Muscle of leg (tissue), 11 donors: Measurements from ENCODE around the gene GRIN2A. TPM values are rescaled to one million over a fixed set of nuclear protein-coding genes. Genes with fewer than 3 reads are reported as not detected.

Source experiments
- DNase-seq: peaks from one replicate; pipeline ENCODE4 v3.0.0; 2013
- H3K27ac ChIP-seq: one replicate; pipeline ENCODE4 v1.5.1; 2013; ENCODE audit warnings: mild to moderate bottlenecking, low read length, control low read depth
- H3K27me3 ChIP-seq: one replicate; pipeline ENCODE4 v1.6.1; 2013; ENCODE audit warnings: low read length; ENCODE audit not compliant: control insufficient read depth, insufficient read depth
- H3K36me3 ChIP-seq: one replicate; pipeline ENCODE4 v1.6.1; 2013; ENCODE audit warnings: low read length; ENCODE audit not compliant: control insufficient read depth, insufficient read depth
- H3K4me1 ChIP-seq: one replicate; pipeline ENCODE4 v1.6.1; 2013; ENCODE audit warnings: low read length; ENCODE audit not compliant: control insufficient read depth, insufficient read depth
- H3K4me3 ChIP-seq: one replicate; pipeline ENCODE4 v1.5.1; 2013; ENCODE audit warnings: low read length, control low read depth
- H3K9me3 ChIP-seq: replicated peaks from 2 replicates; pipeline ENCODE4 v1.6.1; 2013; ENCODE audit warnings: low read depth, low read length; ENCODE audit not compliant: control insufficient read depth
- WGBS: methylation state at CpG from one replicate; pipeline ENCODE4 v1.1.5; 2013; ENCODE audit warnings: missing lambda C conversion rate; ENCODE audit not compliant: insufficient coverage; 5-methylcytosine and 5-hydroxymethylcytosine counted together
- polyA plus RNA-seq, 8 donors: library from polyadenylated mRNA; unstranded; fragments of 120-200 nt; gene quantifications; one replicate each; pipeline versions ENCODE4 v1.2.1 to v1.2.3, GENCODE V29; 2013; ENCODE audit warnings: inconsistent platforms in 1 of 8, low replicate concordance in 1 of 8; ENCODE audit not compliant: insufficient read length in 8 of 8, insufficient read depth in 1 of 8
- total RNA-seq: library from RNA; stranded (reverse); fragments of 120-200 nt; gene quantifications from one replicate; pipeline ENCODE4 v1.2.4, GENCODE V29; 2013

The GRIN2A gene
- total and polyA plus RNA-seq, 9 donors = 0.18 to 0.75 (median 0.35) TPM

DNA sequence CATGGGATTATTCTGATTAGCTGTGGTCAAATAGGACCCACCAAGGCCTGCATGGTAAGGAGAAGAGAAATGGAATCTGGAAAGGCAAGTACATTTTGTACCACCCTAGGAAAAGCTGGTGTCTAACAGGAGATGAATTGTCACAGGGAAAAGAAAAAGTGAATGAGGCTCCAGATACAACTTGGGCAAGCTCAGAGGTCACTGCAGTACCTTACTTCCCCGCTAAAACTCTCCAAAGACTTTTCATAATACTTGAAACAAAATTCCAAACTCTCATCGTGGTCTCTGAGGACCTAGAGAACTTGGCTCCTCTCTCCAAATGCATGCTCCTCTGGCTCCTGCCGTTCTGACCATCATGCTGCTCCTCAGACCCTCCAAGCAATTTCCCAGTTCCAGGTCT is 262.8 kb downstream of the GRIN2A start:
- Histone ChIP-seq H3K4me1 (no peaks in the 10 kb centered on the region), H3K27ac (no peak overlapping the region), H3K4me3 (no peak overlapping the region), H3K9me3 (no peaks in the 10 kb centered on the region), H3K36me3 (no peaks in the 10 kb centered on the region), H3K27me3 (no peaks in the 10 kb centered on the region)
- no peak for DNase-seq
- WGBS = 56% methylated on average over 3 of the region's 3 CpGs

DNA sequence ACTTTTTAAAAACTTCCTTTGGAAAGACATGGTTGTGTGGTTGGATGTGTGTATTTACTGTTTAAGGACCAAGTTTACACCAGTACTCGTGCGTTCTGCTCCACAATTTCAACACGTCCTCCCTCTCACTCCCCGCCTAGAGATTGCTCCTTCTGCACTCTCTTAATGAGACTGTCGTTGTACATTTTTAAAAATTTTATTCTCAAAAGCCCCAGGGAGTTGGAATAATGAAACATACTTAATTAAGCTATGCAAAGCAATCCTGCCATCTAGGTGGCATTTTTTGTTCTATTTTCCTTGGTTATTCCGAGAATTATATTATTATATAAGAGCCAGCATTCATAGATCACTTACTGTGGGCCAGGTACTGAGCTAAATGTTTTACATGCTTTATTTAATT is 264.5 kb downstream of the GRIN2A start:
- Histone ChIP-seq H3K27ac (no peak overlapping the region), H3K9me3 (no peaks in the 10 kb centered on the region), H3K4me3 (no peak overlapping the region), H3K36me3 (no peaks in the 10 kb centered on the region), H3K27me3 (no peaks in the 10 kb centered on the region), H3K4me1 (no peaks in the 10 kb centered on the region)
- DNase-seq = no peak
- WGBS = no CpG with 5 or more reads among the region's 6 CpGs

DNA sequence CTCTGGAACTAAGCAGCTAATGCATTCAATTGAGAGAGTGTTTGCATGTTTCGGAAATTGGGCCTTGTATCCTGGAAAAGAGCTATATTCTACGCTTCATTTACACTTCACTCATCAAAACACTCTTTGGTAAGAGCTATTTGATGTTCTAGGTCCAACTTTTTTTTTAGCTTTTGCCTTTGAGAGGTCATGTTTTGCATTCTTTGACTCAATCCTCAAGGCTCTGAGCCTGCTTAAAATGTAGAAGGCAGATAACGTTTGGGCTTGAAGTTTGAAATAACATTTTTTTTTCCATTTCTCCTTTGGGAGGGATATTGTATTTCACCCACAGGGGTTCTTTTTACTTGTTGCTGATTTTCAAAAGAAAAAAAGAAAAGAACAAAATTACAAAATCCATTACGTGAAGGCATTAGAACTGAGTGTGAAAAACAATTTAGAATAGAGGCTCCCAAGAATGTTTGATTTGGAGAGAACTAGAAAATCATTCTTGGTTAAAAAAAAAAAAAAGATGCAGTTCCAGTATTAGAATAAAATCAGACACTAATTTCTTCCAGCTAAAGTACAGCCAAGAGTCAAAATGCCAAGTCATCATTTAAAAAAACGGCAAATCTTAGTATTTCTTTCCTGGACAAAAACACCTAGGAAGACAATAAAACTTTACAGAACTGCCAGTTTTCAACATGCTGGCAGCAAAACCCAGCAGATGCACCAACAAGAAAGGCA is 268.5 kb downstream of the GRIN2A start:
- Histone ChIP-seq H3K4me3 (no peak overlapping the region), H3K27ac (no peak overlapping the region), H3K4me1 (no peaks in the 10 kb centered on the region), H3K9me3 (no peaks in the 10 kb centered on the region), H3K36me3 (no peaks in the 10 kb centered on the region), H3K27me3 (no peaks in the 10 kb centered on the region)
- peak; percentile 21 for DNase-seq
- 38% methylated on average over 1 of the region's 5 CpGs for WGBS

DNA sequence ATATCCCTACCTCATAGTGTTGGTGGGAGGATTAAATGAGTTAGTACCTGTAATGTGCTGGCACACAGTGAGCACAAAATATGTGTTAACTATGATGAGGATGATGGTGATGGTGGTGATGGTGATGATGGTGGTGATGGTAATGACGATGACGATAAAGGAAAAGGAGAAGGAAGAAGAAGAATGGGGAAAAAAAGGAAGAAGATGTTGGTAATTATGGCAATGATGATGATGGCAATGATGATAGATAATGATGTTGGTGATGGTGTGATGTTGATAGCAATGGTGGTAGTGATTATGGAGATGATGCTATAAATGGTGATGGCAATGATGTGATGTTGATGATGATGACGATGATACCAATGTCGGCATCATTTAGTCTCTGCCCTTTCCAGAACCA is 270.2 kb downstream of the GRIN2A start:
- Histone ChIP-seq H3K36me3 (no peaks in the 10 kb centered on the region), H3K9me3 (no peaks in the 10 kb centered on the region), H3K4me3 (no peak overlapping the region), H3K4me1 (no peaks in the 10 kb centered on the region), H3K27me3 (no peaks in the 10 kb centered on the region), H3K27ac (no peak overlapping the region)
- DNase-seq = no peak
- 92% methylated on average over 2 of the region's 4 CpGs for WGBS

DNA sequence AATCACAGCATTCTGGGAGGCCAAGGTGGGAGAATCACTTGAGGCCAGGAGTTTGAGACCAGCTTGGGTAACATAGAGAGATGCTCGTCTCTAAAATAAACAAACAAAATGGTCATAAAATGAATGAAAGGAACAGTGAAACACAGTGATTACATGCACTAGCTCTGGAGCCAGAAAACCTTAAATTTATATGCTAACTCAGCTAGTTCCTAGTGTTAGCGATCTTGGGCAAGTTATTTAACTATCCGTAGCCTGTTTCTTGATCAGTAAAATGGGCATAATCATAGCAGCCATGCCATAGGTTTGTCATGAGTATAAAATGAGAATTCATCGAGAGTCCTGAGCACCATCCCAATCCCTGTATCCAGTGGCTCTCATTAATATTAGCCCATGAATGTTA is 271.0 kb downstream of the GRIN2A start:
- Histone ChIP-seq H3K27me3 (no peaks in the 10 kb centered on the region), H3K36me3 (no peaks in the 10 kb centered on the region), H3K4me3 (no peak overlapping the region), H3K9me3 (no peaks in the 10 kb centered on the region), H3K27ac (no peak overlapping the region), H3K4me1 (no peaks in the 10 kb centered on the region)
- no CpG with 5 or more reads among the region's 4 CpGs for WGBS
- no peak for DNase-seq

DNA sequence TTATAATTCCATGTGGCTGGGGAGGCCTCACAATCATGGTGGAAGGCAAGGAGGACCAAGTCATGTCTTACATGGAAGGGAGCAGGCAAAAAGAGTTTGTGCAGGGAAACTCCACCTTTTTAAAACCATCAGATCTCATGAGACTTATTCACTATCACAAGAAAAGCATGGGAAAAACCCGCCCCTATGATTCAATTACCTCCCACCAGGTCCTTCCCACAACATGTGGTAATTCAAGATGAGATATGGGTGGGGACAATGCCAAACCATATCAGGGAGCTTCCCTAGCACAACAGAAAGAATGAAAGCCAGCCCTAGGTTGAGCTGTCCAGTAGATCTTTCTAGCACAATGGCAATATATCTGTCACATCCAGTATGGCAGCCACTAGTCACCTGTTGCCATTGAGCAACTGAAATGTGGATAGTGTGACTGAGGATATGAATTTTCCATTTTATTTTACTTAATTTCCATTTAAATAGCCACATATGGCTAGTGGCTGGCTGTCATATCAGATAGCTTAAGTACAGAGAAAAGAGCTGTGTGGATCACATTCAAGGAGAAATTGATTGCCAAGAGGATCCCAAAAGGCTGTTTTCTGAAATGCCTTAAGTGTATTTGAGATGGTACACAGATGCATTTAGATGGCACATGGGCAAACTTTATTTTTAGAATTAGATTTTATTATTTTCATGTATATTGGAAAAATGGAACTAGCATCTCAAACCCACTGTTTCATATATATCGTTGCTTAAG is 273.0 kb downstream of the GRIN2A start:
- no peak for DNase-seq
- H3K4me1 ChIP-seq = no peaks in the 10 kb centered on the region
- no peaks in the 10 kb centered on the region for H3K27me3 ChIP-seq
- H3K4me3 ChIP-seq = no peak overlapping the region
- no peaks in the 10 kb centered on the region for H3K36me3 ChIP-seq
- no peaks in the 10 kb centered on the region for H3K9me3 ChIP-seq
- no CpG with 5 or more reads among the region's 2 CpGs for WGBS
- no peak overlapping the region for H3K27ac ChIP-seq

DNA sequence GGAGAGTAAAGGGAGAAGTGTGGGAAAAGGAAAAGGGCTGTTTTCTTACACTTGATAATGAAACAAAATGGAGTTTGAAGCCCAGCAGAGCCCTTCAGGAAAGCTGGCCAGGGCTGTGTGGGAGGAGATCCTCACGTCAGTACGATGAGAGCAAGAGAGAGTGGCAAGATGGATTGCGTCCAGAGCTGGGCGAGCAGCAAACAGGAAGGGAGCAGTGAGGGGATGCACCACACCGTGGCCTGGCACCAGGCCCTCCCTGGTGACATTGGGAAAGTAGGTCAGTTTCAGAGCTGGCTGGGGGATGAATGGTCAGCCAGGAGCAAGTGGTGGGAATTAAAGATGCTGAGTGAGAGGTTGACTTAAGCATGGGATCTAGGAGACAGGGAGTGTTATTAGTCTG is 273.6 kb downstream of the GRIN2A start:
- Histone ChIP-seq H3K4me3 (no peak overlapping the region), H3K36me3 (no peaks in the 10 kb centered on the region), H3K27me3 (no peaks in the 10 kb centered on the region), H3K9me3 (no peaks in the 10 kb centered on the region), H3K27ac (no peak overlapping the region), H3K4me1 (no peaks in the 10 kb centered on the region)
- 53% methylated on average over 5 of the region's 5 CpGs for WGBS
- DNase-seq = no peak

DNA sequence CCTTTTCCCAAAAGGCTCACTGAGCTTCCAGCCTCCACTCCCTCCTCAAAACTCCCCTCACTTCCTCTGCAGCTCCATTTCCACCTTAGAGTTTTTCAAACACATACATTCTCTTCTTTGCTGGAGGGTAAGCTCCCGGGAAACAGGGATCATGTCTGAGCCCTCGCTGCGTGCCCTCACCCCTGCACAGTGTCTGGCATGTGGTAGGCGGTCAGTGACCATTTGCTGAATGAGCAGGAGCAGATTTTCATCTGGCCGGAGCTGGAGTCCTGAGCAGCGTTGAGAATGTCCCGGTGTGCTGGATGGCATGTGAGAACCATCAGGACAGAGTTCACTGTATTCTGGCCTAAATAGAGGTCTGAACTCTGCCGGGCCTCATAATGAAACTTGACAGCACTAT is 274.5 kb downstream of the GRIN2A start:
- Histone ChIP-seq H3K27ac (no peak overlapping the region), H3K36me3 (no peaks in the 10 kb centered on the region), H3K9me3 (no peaks in the 10 kb centered on the region), H3K27me3 (no peaks in the 10 kb centered on the region), H3K4me3 (no peak overlapping the region), H3K4me1 (no peaks in the 10 kb centered on the region)
- DNase-seq = no peak
- 68% methylated on average over 8 of the region's 8 CpGs for WGBS

DNA sequence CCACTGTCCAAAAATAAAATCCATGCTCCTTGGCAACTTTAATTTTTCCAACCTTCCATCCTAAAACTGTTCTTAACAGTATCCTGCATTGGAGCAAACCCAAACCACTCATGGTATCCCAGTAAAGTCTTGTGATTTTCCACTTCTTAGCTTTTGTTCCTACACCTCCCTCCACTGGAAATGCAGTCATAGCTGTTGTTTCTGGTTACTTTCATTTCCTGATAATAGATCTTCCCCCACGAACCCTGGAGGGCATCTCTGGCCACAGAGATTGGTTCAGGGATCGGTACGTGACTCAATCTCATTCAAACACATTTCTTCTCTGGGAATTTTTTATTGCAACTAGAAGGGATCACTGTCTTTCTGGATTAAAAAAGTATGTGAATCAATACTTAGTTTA is 276.0 kb downstream of the GRIN2A start:
- Histone ChIP-seq H3K36me3 (no peaks in the 10 kb centered on the region), H3K9me3 (no peaks in the 10 kb centered on the region), H3K27ac (no peak overlapping the region), H3K4me1 (no peaks in the 10 kb centered on the region), H3K27me3 (no peaks in the 10 kb centered on the region), H3K4me3 (no peak overlapping the region)
- no peak for DNase-seq
- no CpG with 5 or more reads among the region's 3 CpGs for WGBS

DNA sequence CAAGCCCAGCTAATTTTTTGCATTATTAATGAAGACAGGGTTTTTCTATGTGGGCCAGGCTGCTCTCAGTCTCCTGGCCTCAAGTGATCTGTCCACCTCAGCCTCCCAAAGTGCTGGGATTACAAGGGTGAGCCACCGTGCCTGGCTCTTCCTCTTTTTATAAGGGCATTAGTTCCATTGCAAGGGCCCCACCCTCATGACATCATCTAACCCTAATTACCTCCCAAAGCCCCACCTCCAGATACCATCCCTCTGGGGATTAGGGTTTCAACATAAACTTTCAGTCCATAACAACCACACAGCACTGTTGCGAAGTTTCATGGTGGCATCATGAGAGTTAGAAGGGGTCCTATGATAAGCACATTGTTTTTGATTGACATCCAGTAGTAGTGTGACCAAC is 277.7 kb downstream of the GRIN2A start:
- DNase-seq = no peak
- H3K36me3 ChIP-seq = no peaks in the 10 kb centered on the region
- no peaks in the 10 kb centered on the region for H3K4me1 ChIP-seq
- H3K9me3 ChIP-seq = no peaks in the 10 kb centered on the region
- no peak overlapping the region for H3K4me3 ChIP-seq
- no peak overlapping the region for H3K27ac ChIP-seq
- 86% methylated on average over 1 of the region's 2 CpGs for WGBS
- no peaks in the 10 kb centered on the region for H3K27me3 ChIP-seq
